AG09309 (cell line): Measurements from ENCODE around the gene RIPOR3.

Source experiments
- DNase-seq: peaks from one replicate; pipeline ENCODE4 v3.0.0-alpha.2; 2010; ENCODE audit warnings: low read depth
- H3K4me3 ChIP-seq: 2 replicates; pipeline ENCODE4 v1.5.1; 2011; ENCODE audit warnings: mild to moderate bottlenecking, low read depth, low read length, moderate library complexity; ENCODE audit not compliant: control insufficient read depth
- CTCF ChIP-seq: IDR thresholded peaks from 2 replicates; pipeline ENCODE4 v1.5.1; 2011; ENCODE audit warnings: mild to moderate bottlenecking, low read depth, low read length, inconsistent platforms; ENCODE audit not compliant: insufficient read depth, control insufficient read depth; ENCODE audit errors: missing control alignments

RIPOR3 gene

GRCh38 chr20:50592282-50593004 is 98.9 kb downstream of the RIPOR3 start:
- TF ChIP-seq CTCF = no peak
- no peak overlapping the region for H3K4me3 ChIP-seq
- DNase-seq = no peak

- H3K4me3 ChIP-seq = no peak overlapping the region
- TF ChIP-seq CTCF = no peak
- no peak for DNase-seq
Measured at GRCh38 chr20:50591233-50591852, 100.0 kb downstream of the RIPOR3 start.

- DNase-seq = no peak
- TF ChIP-seq CTCF = no peak
Measured at GRCh38 chr20:50590348-50590664, 101.0 kb downstream of the RIPOR3 start.

GRCh38 chr20:50589548-50590347 is 101.6 kb downstream of the RIPOR3 start:
- H3K4me3 ChIP-seq = no peak overlapping the region
- no peak for TF ChIP-seq CTCF
- no peak for DNase-seq

More at GRCh38 chr20:50590348-50590664, 101.0 kb downstream of the RIPOR3 start:
- H3K4me3 ChIP-seq = no peak overlapping the region

- DNase-seq = no peak
- H3K4me3 ChIP-seq = no peak overlapping the region
- peak; percentile 97 for TF ChIP-seq CTCF
Measured at GRCh38 chr20:50588034-50588736, 103.2 kb downstream of the RIPOR3 start.

GRCh38 chr20:50587291-50587961 is 103.9 kb downstream of the RIPOR3 start:
- H3K4me3 ChIP-seq = no peak overlapping the region
- no peak for DNase-seq
- TF ChIP-seq CTCF = no peak
